VCaP (cell line): ENCODE data around the gene PTPRN2.

Experiments used
- H3K27ac ChIP-seq: fragments of 450-650 bp; 2 replicates; pipeline ENCODE4 v1.5.1; 2017
- TF ChIP-seq, protein P1 (sequence below): fragments of 450-650 bp; conservative IDR thresholded peaks from 2 replicates; pipeline ENCODE4 v1.5.1; 2017; ENCODE audit warnings: mild to moderate bottlenecking, moderate library complexity

Gene PTPRN2

DNA sequence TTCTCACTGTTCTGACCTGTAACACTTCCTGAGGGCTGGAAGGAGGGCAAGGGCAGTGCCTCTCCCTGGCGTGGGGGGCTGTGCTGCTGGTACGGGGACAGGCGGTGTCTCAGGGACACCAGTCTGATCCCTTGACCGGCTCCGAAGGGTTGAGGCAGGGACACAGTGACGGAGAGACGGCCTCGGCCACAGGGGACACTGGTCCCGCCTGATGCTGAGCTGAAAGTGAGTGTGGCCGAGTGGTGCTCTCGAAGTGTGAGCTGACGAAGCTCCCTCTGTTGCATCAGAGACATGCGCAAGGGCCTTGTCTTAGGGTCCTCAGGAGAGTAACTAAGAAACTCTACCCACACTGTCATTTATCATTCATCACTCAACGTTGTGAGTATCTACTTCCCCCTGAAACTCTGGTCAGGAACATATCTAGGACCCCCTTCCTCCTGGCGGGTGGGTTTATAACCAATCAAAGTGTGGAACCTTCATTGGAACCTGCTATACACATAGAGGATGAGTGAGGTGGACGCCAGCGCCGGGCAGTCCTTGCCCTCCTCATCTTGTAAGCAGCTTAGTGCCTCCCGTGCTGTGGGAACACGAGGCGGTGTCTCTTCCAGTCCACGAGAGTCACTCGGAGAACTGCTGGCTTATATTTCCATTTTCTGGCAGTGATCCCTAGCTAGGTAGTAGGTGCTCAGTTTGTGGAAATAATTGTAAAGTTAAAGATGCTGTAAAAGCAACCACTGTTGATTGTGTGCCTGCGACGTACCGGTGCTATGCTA is 967.7 kb downstream of the PTPRN2 start:
- TF ChIP-seq, protein P1, sequence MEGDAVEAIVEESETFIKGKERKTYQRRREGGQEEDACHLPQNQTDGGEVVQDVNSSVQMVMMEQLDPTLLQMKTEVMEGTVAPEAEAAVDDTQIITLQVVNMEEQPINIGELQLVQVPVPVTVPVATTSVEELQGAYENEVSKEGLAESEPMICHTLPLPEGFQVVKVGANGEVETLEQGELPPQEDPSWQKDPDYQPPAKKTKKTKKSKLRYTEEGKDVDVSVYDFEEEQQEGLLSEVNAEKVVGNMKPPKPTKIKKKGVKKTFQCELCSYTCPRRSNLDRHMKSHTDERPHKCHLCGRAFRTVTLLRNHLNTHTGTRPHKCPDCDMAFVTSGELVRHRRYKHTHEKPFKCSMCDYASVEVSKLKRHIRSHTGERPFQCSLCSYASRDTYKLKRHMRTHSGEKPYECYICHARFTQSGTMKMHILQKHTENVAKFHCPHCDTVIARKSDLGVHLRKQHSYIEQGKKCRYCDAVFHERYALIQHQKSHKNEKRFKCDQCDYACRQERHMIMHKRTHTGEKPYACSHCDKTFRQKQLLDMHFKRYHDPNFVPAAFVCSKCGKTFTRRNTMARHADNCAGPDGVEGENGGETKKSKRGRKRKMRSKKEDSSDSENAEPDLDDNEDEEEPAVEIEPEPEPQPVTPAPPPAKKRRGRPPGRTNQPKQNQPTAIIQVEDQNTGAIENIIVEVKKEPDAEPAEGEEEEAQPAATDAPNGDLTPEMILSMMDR: no peak

DNA sequence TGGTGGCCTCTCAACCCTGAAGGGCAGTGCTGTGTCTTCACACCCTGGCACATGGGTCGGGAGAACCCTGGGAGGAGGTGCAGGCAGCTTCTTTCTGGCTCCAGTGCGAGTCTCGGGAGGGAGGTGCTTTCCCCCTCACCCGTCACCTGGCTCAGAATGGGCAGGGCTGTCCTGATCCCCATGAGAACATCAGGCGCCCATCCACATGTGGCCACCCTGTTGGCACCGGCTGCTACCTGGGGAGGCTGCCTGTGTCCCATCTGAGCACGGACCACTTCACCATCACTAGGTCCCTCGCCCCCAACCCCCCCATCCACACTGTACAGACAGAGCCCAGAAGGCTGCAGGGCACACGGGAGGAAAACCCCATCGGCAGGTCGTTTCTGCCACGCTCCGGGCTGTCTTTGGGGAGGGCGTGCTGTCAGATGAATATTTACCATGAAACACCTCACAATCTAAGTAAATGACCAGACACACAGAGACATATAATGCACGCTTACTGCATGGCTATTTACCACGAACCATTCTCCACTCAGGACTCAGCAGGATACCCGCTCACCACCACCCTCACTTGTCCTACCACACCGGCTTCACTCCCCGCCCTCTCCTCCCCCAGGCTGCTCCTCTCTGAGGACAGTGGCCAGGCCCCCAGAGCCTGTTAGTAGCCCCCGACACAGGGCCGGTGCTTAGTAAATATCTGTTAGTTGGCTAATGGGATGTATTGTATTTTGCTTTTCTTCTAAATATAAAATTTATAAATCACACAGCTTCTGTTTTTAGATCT is 968.6 kb downstream of the PTPRN2 start:
- no peak overlapping the region for H3K27ac ChIP-seq
- TF ChIP-seq, protein P1: no peak

More for the DNA sequence above, 967.7 kb downstream of the PTPRN2 start:
- H3K27ac ChIP-seq: no peak overlapping the region

DNA sequence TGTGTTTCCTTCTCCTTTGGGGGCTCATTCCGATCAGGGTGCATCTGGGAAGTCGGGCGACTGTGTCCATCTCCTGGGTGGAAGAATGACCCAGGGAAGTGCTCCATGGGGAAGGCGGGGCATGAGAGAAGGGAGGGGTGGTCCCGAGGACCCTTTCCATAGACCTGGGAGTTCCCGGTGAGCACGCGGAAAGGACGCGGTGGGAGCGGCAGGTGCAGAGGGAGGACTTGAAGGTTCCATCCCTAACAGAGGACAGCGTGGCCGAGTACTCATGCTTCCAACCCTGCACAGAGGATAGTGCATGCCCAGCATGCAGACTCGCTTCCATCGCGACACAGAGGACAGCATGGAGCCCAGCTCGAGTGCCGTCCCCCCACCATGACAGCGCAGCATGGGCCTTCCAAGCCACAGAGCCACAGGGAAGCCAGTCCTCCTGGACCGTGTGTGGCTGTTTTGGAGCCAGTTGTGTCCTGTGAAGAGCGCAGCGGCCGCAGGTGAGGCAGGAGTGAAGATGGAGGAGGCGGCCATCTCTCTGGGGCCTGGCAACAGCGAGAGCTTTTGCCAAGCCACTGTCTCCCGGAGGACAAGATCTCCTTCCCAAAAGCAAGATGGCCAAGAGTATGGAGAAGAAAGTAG is 969.4 kb downstream of the PTPRN2 start:
- TF ChIP-seq, protein P1: no peak
- no peak overlapping the region for H3K27ac ChIP-seq

DNA sequence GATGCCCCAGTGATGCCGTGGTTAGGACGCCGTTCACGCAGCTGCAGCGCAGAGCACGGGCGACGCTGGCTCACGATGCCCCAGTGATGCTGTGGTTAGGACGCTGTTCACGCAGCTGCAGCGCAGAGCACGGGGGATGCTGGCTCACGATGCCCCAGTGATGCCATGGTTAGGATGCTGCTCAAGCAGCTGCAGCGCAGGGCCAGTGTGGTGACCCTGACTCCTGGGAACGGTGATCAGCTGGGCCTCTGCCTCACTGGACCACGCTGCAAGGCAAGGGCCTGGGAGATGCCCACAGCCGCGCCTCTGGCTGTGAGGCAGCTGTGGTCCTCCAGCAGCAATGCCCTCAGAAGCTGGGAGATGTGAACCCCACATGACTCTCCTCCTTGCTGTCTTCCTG is 970.2 kb downstream of the PTPRN2 start:
- TF ChIP-seq, protein P1: no peak
- no peak overlapping the region for H3K27ac ChIP-seq

DNA sequence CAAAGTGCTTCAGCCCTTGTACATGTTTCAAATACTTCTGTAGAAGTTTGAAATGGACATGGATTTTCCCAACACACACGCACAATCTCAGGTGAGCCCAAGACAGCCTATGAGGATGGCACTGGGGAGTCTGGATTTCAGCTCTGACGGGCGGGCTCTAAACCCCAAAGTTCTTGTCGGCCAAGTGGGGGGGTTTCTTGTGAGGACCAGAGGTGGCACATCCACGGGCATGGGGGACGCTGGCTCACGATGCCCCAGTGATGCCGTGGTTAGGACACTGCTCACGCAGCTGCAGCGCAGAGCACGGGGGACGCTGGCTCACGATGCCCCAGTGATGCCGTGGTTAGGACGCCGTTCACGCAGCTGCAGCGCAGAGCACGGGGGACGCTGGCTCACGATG is 970.7 kb downstream of the PTPRN2 start:
- TF ChIP-seq, protein P1: no peak
- H3K27ac ChIP-seq: no peak overlapping the region

DNA sequence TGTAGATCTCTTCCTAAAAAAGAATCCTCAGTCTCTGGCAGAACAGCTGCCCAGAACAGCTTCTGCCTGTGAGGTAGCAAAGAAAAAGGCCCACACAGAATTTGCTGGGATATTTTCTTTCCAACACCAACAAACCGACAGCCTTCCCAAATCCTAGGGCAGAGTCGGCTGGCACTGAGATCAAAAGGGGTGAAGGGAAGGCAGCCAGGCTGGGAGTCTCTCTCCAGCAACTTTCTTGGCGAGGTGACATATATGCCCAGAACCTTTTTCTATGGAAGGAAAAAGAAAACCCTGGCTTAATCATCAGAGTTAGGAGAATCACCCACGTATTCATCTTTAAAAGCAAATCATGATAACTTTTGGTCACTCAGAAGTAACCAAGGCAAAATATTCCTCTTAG is 971.2 kb downstream of the PTPRN2 start:
- TF ChIP-seq, protein P1: no peak
- no peak overlapping the region for H3K27ac ChIP-seq

DNA sequence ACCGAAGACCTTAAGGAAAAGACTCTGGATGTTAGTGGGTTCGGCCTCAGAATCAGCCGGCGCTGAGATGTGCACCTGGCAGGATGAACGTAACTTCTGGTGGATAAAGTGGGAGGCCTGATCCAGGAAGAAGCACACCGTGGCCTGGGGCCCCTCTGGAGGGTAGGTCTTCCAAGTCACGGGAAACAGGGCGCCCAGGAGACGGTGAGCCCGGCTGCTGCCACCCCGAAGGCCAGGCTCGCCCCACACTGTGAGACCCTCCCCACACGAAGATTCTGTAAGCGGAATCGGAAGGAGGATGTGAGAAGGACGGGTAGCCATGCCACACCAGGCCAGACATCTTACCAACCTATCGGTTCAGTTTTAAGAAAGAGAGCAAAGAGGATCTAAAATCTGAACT is 971.8 kb downstream of the PTPRN2 start:
- TF ChIP-seq, protein P1: no peak
- H3K27ac ChIP-seq: no peak overlapping the region
